HepG2 (cell line): ENCODE results near the gene ABCG1.

Experiments used
- USF2 ChIP-seq, 2 experiments: sonication (generic) in 1 of 2; formaldehyde crosslinking in 1 of 2; IDR thresholded peaks; 2 replicates each; pipeline versions ENCODE4 v1.5.1 to v1.6.1; 2011 to 2020; ENCODE audit warnings: borderline replicate concordance in 1 of 2, low read depth in 1 of 2, low read length in 1 of 2, mild to moderate bottlenecking in 1 of 2, missing genetic modification reagents in 1 of 2, moderate library complexity in 1 of 2
- ZBTB4 ChIP-seq: sonication (generic); formaldehyde crosslinking; IDR thresholded peaks from 2 replicates; pipeline ENCODE4 v1.4.0; 2020; ENCODE audit warnings: missing genetic modification reagents, mild to moderate bottlenecking, borderline replicate concordance

GRCh38 chr21:42214921-42215320 lies 4.0 kb upstream of the ABCG1 start:
- no peak for TF ChIP-seq USF2 (IDR thresholded peaks at IDR 0.05; ENCODE audit: low read depth, low read length)
- TF ChIP-seq USF2 (CRISPR knock-in tag; IDR thresholded peaks at IDR 0.05; ENCODE audit: borderline replicate concordance): no peak
- no peak for TF ChIP-seq ZBTB4 (CRISPR knock-in tag)
